AG08396 (cell line): ENCODE measurements around the gene HELZ.

ENCODE experiments used
- DNase-seq: peaks from one replicate; pipeline ENCODE4 v3.0.0; 2012; ENCODE audit warnings: low spot score, mixed read lengths

Gene HELZ

DNA sequence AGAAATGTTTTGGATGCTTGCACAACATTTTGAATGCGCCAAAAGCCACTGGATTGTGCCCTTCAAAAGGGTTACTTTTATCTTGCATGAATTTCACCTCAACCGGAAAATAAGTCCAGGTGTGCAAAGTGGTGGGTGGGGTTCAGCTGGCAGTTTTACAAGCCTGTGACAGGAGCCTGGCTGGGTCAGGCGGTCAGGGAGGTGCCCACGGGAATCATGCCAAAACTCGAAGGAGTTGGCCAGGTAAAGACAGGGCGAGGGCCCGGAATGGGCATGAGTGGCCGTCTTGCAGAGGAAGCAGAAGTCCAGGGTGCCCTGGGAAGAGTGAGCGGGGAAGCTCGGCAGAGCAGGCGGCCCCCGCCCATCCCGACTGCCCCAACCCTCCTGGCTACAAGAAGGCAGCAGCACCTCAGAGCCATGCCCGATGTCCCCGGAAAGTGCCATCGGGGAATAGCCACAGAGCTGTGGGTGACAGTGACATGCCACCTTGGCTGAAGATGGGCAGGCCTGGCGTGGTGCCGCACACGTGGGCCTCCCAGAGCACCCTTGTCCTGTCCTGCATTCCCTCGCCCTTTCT, 219.7 kb downstream of the HELZ start:
- DNase-seq: no peak

DNA sequence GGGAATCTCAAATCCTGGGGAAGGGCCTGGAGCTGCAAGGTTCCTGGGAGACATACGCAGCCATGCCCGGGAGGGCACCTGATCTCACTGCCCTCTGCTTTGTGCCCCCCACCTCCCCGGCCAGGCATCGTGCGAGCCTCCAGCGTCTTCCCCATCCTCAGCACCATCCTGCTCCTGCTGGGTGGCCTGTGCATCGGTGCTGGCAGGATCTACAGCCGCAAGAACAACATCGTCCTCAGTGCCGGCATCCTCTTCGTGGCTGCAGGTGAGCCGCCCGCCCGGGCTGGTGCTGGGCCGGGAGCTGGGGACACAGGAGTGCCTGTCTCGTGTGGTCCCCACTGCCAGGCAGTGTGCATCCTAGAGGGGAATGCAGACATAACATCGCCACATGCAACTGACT, 220.3 kb downstream of the HELZ start:
- DNase-seq: no peak

DNA sequence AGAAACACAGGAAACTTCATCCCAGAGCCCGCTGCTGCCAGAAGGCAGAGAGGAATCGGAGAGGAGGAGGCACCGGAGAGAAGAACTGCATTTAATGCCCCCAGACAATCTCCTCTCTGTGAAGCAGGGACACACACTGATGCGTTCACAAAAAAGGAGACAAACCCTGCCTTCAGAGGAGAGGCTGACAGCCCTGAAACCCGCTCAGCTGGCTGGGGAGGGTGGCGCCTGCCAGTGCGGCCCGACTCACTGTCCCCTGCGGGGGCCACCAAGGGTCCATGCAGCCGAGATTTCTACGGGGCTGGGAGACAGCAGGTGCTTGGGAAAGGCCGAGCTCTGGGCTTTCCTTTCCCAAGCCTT, 222.6 kb downstream of the HELZ start:
- no peak for DNase-seq

DNA sequence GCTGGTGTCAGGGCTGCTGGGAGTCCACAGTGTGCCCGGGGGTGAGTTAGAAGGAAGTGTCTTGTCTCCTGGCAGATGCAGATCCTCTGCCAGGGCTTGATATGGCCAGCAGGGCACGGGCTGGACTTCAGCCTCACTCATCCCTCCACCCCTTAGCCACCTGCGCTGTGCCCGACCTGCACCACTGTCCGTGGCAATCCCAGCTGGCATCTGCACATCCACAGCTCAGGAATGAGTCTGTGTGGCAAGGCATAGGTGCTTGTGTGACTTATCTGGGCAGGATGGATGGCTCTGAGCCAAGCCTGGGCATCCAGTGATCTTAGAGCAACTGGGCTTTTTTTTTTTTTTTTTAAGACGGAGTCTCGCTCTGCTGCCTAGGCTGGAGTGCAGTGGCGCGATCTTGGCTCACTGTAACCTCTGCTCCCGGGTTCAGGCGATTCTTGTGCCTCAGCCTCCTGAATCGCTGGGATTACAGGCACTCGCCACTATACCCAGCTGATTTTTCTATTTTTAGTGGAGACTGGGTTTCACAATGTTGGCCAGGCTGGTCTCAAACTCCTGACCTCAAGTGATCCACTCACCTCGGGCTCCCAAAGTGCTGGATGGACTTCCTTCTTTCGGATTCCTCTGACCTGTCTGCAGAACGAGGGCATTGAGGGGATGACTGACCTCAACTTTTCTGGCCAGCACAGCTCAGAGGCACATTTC, 223.1 kb downstream of the HELZ start:
- no peak for DNase-seq

DNA sequence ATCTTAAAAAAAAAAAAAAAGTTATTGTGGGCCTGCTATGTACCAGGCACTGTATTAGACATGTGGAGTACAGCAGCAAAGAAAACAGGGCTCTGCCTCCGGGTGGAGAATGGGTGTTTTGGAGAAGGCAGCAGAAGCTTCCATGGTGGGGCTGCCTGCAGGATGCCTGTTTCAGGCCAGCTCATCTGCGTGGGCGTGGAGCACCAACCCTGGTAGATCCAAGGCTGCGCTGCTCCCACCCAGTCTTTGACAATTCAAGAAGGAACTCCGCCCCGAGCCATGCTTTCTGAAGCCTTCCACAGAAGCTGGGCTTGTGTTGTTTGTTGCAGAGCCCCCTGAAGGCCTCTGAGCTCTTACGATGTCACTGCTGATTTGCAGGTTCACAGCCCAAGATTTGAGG, 223.8 kb downstream of the HELZ start:
- DNase-seq: no peak
